ENCODE measurements around the gene APC2. TPM values are rescaled to one million over a fixed set of nuclear protein-coding genes. Genes with fewer than 3 reads are reported as not detected.

APC2 gene
- total RNA-seq, 2 experiments from 2014 or later: 0.57 to 5.5 TPM

- Histone ChIP-seq H3K9me3 (ENCODE audit: low read length) (no peaks in the 10 kb centered on the region), H3K27ac (ENCODE audit: low read depth, low read length, poor library complexity, severe bottlenecking) (no peak overlapping the region), H3K4me3 (ENCODE audit: low read depth, low read length, poor library complexity, severe bottlenecking) (no peak overlapping the region), H3K36me3 (ENCODE audit: insufficient read depth, low read length) (no peaks in the 10 kb centered on the region), H4K20me1 (ENCODE audit: insufficient read depth, low read length) (no peaks in the 10 kb centered on the region), H3K79me2 (ENCODE audit: insufficient read depth, low read depth, low read length) (no peaks in the 10 kb centered on the region), H3K4me1 (ENCODE audit: insufficient read depth, low read length, poor library complexity, severe bottlenecking) (peaks cover 16% of the 10 kb centered on the region), H2AFZ (ENCODE audit: low read length) (no peak overlapping the region), H3K4me2 (ENCODE audit: low read length) (no peak overlapping the region), H3K9me2 (ENCODE audit: insufficient read depth, low read length) (no peaks in the 10 kb centered on the region)
- POLR2A ChIA-PET: no interaction called here
- TF ChIP-seq EZH2phosphoT487 (IDR thresholded peaks at IDR 0.05; ENCODE audit: borderline replicate concordance, low read depth, low read length) (no peak), CTCF (conservative IDR thresholded peaks at IDR 0.05; ENCODE audit: low read length) (no peak)
- DNase-seq (ENCODE audit: low spot score): no peak
- BruUV-seq (replicated peaks): no TSS peak
- CTCF ChIA-PET (ENCODE audit: unreplicated experiment): no interaction called here
- intact Hi-C loops (cut with micrococcal nuclease; ENCODE audit: unreplicated experiment): no loop called here
Measured at GRCh38 chr19:1486720-1487575, 37.0 kb downstream of the APC2 start.

GRCh38 chr19:1487576-1488281 lies 37.8 kb downstream of the APC2 start:
- intact Hi-C loops (cut with micrococcal nuclease; ENCODE audit: unreplicated experiment): no loop called here
- POLR2A ChIA-PET: no interaction called here
- Histone ChIP-seq H3K36me3 (ENCODE audit: insufficient read depth, low read length) (no peaks in the 10 kb centered on the region), H3K27ac (ENCODE audit: low read depth, low read length, poor library complexity, severe bottlenecking) (no peak overlapping the region), H3K4me3 (ENCODE audit: low read depth, low read length, poor library complexity, severe bottlenecking) (no peak overlapping the region), H3K4me1 (ENCODE audit: insufficient read depth, low read length, poor library complexity, severe bottlenecking) (peaks cover 16% of the 10 kb centered on the region), H3K79me2 (ENCODE audit: insufficient read depth, low read depth, low read length) (no peaks in the 10 kb centered on the region), H4K20me1 (ENCODE audit: insufficient read depth, low read length) (no peaks in the 10 kb centered on the region), H3K4me2 (ENCODE audit: low read length) (no peak overlapping the region), H3K9me2 (ENCODE audit: insufficient read depth, low read length) (no peaks in the 10 kb centered on the region), H2AFZ (ENCODE audit: low read length) (no peak overlapping the region), H3K9me3 (ENCODE audit: low read length) (no peaks in the 10 kb centered on the region)
- no TSS peak for BruUV-seq (replicated peaks)
- TF ChIP-seq EZH2phosphoT487 (IDR thresholded peaks at IDR 0.05; ENCODE audit: borderline replicate concordance, low read depth, low read length): no peak
- TF ChIP-seq CTCF (conservative IDR thresholded peaks at IDR 0.05; ENCODE audit: low read length): no peak
- no peak for DNase-seq (ENCODE audit: low spot score)
- CTCF ChIA-PET (ENCODE audit: unreplicated experiment): no interaction called here

GRCh38 chr19:1488282-1488601 lies 38.3 kb downstream of the APC2 start:
- Histone ChIP-seq H2AFZ (ENCODE audit: low read length) (no peak overlapping the region), H3K36me3 (ENCODE audit: insufficient read depth, low read length) (no peaks in the 10 kb centered on the region), H3K27ac (ENCODE audit: low read depth, low read length, poor library complexity, severe bottlenecking) (no peak overlapping the region), H3K4me1 (ENCODE audit: insufficient read depth, low read length, poor library complexity, severe bottlenecking) (peaks cover 16% of the 10 kb centered on the region), H3K4me2 (ENCODE audit: low read length) (no peak overlapping the region), H3K9me2 (ENCODE audit: insufficient read depth, low read length) (no peaks in the 10 kb centered on the region), H3K4me3 (ENCODE audit: low read depth, low read length, poor library complexity, severe bottlenecking) (no peak overlapping the region), H3K9me3 (ENCODE audit: low read length) (no peaks in the 10 kb centered on the region), H3K79me2 (ENCODE audit: insufficient read depth, low read depth, low read length) (no peaks in the 10 kb centered on the region), H4K20me1 (ENCODE audit: insufficient read depth, low read length) (no peaks in the 10 kb centered on the region)
- POLR2A ChIA-PET: no interaction called here
- no peak for TF ChIP-seq EZH2phosphoT487 (IDR thresholded peaks at IDR 0.05; ENCODE audit: borderline replicate concordance, low read depth, low read length)
- TF ChIP-seq CTCF (conservative IDR thresholded peaks at IDR 0.05; ENCODE audit: low read length): no peak
- intact Hi-C loops (cut with micrococcal nuclease; ENCODE audit: unreplicated experiment): no loop called here
- no peak for DNase-seq (ENCODE audit: low spot score)
- BruUV-seq (replicated peaks): no TSS peak
- CTCF ChIA-PET (ENCODE audit: unreplicated experiment): no interaction called here
